Hippocampal formation (tissue), 2 donors: ENCODE data around the gene EPS8L2.

ENCODE experiments used
- DNase-seq, 2 donors: peaks; one replicate each; lab custom pipeline; 2025; lab: John Stamatoyannopoulos, UW

The EPS8L2 gene

GRCh38 chr11:704781-705645, 1.0 kb upstream of the EPS8L2 start:
- DNase-seq, result no peak

- no peak for DNase-seq
These were observed 467 bp downstream of the EPS8L2 start for GRCh38 chr11:706439-706956.

- no peak for DNase-seq
These were observed 1.2 kb downstream of the EPS8L2 start for GRCh38 chr11:706957-707816.

GRCh38 chr11:707817-708420, 1.9 kb downstream of the EPS8L2 start:
- DNase-seq, result no peak

GRCh38 chr11:708511-708910, 2.5 kb downstream of the EPS8L2 start:
- DNase-seq, result no peak

GRCh38 chr11:709109-709997, 3.3 kb downstream of the EPS8L2 start:
- no peak for DNase-seq

GRCh38 chr11:714436-714835, 8.4 kb downstream of the EPS8L2 start:
- no peak for DNase-seq

GRCh38 chr11:719214-720016, 13.4 kb downstream of the EPS8L2 start:
- DNase-seq, result no peak

- DNase-seq, result no peak
These were observed 14.1 kb downstream of the EPS8L2 start for GRCh38 chr11:720017-720641.

- no peak for DNase-seq
These were observed 14.7 kb downstream of the EPS8L2 start for GRCh38 chr11:720642-721246.

GRCh38 chr11:721247-721740, 15.3 kb downstream of the EPS8L2 start:
- no peak for DNase-seq

GRCh38 chr11:721741-722345, 15.8 kb downstream of the EPS8L2 start:
- DNase-seq, result no peak

- no peak for DNase-seq
These were observed 16.3 kb downstream of the EPS8L2 start for GRCh38 chr11:722346-722811.

- DNase-seq, result no peak
These were observed 17.3 kb downstream of the EPS8L2 start for GRCh38 chr11:723120-723883.

- DNase-seq, result no peak
These were observed 18.2 kb downstream of the EPS8L2 start for GRCh38 chr11:724049-724777.

GRCh38 chr11:724778-725386, 18.9 kb downstream of the EPS8L2 start:
- DNase-seq, result no peak
